Lower leg skin (tissue), 4 donors: ENCODE measurements around the gene CXCL5. TPM values are rescaled to one million over a fixed set of nuclear protein-coding genes. Genes with fewer than 3 reads are reported as not detected.

Experiments used
- DNase-seq, 2 donors: peaks; one replicate each; pipeline ENCODE4 v3.0.0-alpha.2; 2019; ENCODE audit warnings: low spot score in 2 of 2
- H3K4me3 ChIP-seq: fragments of 200-600 bp; sonication (generic); 2 replicates; pipeline ENCODE4 v1.5.1; 2017; ENCODE audit warnings: mild to moderate bottlenecking, low read depth; ENCODE audit not compliant: poor library complexity, severe bottlenecking
- POLR2A ChIP-seq, 2 donors: fragments of 450-650 bp; IDR thresholded peaks; one replicate each; pipeline ENCODE4 v1.6.1; 2016 to 2017; ENCODE audit warnings: antibody characterized with exemption in 2 of 2, mild to moderate bottlenecking in 1 of 2, moderate library complexity in 1 of 2
- WGBS, 2 donors: methylation state at CpG; one replicate each; pipeline ENCODE4 v1.1.5; 2018; 5-methylcytosine and 5-hydroxymethylcytosine counted together
- intact Hi-C: fragments of 100-400 bp; cut with DNase I; formaldehyde crosslinking; loops from one replicate; pipeline ENCODE4 v1.15.0; 2023; ENCODE audit warnings: low total_unique reads
- total RNA-seq, 4 donors: library from RNA; depleted of rRNA; stranded (reverse); fragments of >200 nt; gene quantifications; one replicate each; pipeline ENCODE4 v1.1.0, GENCODE V29; 2016
- TF ChIP-seq, protein P1 (sequence below), 3 donors: fragments of 450-650 bp; IDR thresholded peaks; one replicate each; pipeline ENCODE4 v1.5.1; 2016; ENCODE audit warnings: antibody characterized with exemption in 3 of 3, mild to moderate bottlenecking in 3 of 3, moderate library complexity in 2 of 3

The CXCL5 gene
- total RNA-seq, 4 donors from 2014 or later: not detected

GRCh38 chr4:73948990-73949706, 49.3 kb downstream of the CXCL5 start:
- H3K4me3 ChIP-seq: no peak overlapping the region
- DNase-seq: no peak
- WGBS, 2 donors: 88 to 89% methylated on average over 7 of the region's 7 CpGs
- TF ChIP-seq, protein P1, sequence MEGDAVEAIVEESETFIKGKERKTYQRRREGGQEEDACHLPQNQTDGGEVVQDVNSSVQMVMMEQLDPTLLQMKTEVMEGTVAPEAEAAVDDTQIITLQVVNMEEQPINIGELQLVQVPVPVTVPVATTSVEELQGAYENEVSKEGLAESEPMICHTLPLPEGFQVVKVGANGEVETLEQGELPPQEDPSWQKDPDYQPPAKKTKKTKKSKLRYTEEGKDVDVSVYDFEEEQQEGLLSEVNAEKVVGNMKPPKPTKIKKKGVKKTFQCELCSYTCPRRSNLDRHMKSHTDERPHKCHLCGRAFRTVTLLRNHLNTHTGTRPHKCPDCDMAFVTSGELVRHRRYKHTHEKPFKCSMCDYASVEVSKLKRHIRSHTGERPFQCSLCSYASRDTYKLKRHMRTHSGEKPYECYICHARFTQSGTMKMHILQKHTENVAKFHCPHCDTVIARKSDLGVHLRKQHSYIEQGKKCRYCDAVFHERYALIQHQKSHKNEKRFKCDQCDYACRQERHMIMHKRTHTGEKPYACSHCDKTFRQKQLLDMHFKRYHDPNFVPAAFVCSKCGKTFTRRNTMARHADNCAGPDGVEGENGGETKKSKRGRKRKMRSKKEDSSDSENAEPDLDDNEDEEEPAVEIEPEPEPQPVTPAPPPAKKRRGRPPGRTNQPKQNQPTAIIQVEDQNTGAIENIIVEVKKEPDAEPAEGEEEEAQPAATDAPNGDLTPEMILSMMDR (IDR thresholded peaks at IDR 0.05): no peak
- TF ChIP-seq POLR2A (IDR thresholded peaks at IDR 0.05): no peak
- intact Hi-C loops: no loop called here

GRCh38 chr4:73948291-73948690, 50.2 kb downstream of the CXCL5 start:
- TF ChIP-seq POLR2A (IDR thresholded peaks at IDR 0.05): no peak
- TF ChIP-seq, protein P1 (IDR thresholded peaks at IDR 0.05): no peak
- WGBS, 2 donors: 58 to 73% methylated on average over 1 of the region's 1 CpG
- intact Hi-C loops: no loop called here
- H3K4me3 ChIP-seq: no peak overlapping the region
- no peak for DNase-seq

- no peak overlapping the region for H3K4me3 ChIP-seq
- intact Hi-C loops: no loop called here
- no peak for TF ChIP-seq POLR2A (IDR thresholded peaks at IDR 0.05)
- no peak for DNase-seq
- WGBS, 2 donors: 73 to 79% methylated on average over 3 of the region's 3 CpGs
Observed at GRCh38 chr4:73947239-73947985, 51.1 kb downstream of the CXCL5 start.

GRCh38 chr4:73945674-73946449, 52.6 kb downstream of the CXCL5 start:
- WGBS, 2 donors: 84 to 85% methylated on average over 3 of the region's 3 CpGs
- DNase-seq: no peak

More at GRCh38 chr4:73945674-73946449, 52.6 kb downstream of the CXCL5 start:
- intact Hi-C loops: no loop called here
- H3K4me3 ChIP-seq: no peak overlapping the region
- TF ChIP-seq, protein P1 (IDR thresholded peaks at IDR 0.05): no peak
- no peak for TF ChIP-seq POLR2A (IDR thresholded peaks at IDR 0.05)

Other genes with a start within 250 kb of the CXCL5 start
- 1 to 10 TPM in 1 of 4 donors, under 1 TPM in 1, not detected in 2; 0.17 to 2.1 TPM for gene CXCL6, start 162.0 kb downstream of the CXCL5 start, total RNA-seq
- gene PF4V1, start 145.4 kb downstream of the CXCL5 start, total RNA-seq: not detected
- gene CXCL1, start 129.3 kb downstream of the CXCL5 start, total RNA-seq: 1 to 10 TPM in 2 of 4 donors, under 1 TPM in 2; 0.89 to 1.6 (median 1.3) TPM
- not detected for gene PF4, start 16.6 kb downstream of the CXCL5 start, total RNA-seq
- 1 to 10 TPM in 1 of 4 donors, not detected in 3; 1.9 TPM for gene PPBP, start 10.5 kb downstream of the CXCL5 start, total RNA-seq
- gene CXCL3, start 40.0 kb upstream of the CXCL5 start, total RNA-seq: under 1 TPM in 3 of 4 donors, not detected in 1; 0.25 to 0.49 (median 0.34) TPM
- gene CXCL2, start 100.5 kb upstream of the CXCL5 start, total RNA-seq: 1 to 10 TPM; 1.9 to 6.9 (median 2.9) TPM
- gene MTHFD2L, start 159.4 kb upstream of the CXCL5 start, total RNA-seq: 10 to 100 TPM in 2 of 4 donors, 1 to 10 TPM in 2; 3.5 to 16.2 (median 10.9) TPM